ENCODE data around the gene DPM3. TPM values are rescaled to one million over a fixed set of nuclear protein-coding genes. Genes with fewer than 3 reads are reported as not detected.

DPM3 gene
- total RNA-seq, 4 donors from 2014 or later, result 7.2 to 130 (median 62.6) TPM

GRCh38 chr1:155103325-155103724, 37.0 kb downstream of the DPM3 start:
- H3K27me3 ChIP-seq, result no peaks in the 10 kb centered on the region
- no peaks in the 10 kb centered on the region for H3K36me3 ChIP-seq
- whole genome bisulfite sequencing, 2 donors (ENCODE audit: low coverage in 1 of 2), result 85 to 96% methylated on average over 5 to 9 of the region's 9 CpGs
- no peak for DNase-seq
- TF ChIP-seq POLR2A (IDR thresholded peaks at IDR 0.05), result no peak
- TF ChIP-seq POLR2AphosphoS5 (IDR thresholded peaks at IDR 0.05), result no peak
- H3K4me3 ChIP-seq, result no peak overlapping the region
- no peak overlapping the region for H3K27ac ChIP-seq
- H3K4me1 ChIP-seq, result peaks cover 0 to 25% (median 8%) of the 10 kb centered on the region in 4 donors
- H3K9me3 ChIP-seq, result no peaks in the 10 kb centered on the region
- in situ Hi-C loops (cut with MboI; ENCODE audit: low pct_ligation_motif_present in 1 of 4, low pct_unique_long_range_greater_than_20kb in 1 of 4, low sequenced_read_pairs in 3 of 4), result no loop called here
- intact Hi-C loops (cut with DNase I; ENCODE audit: low total_unique reads), result no loop called here

GRCh38 chr1:155099331-155099730, 41.0 kb downstream of the DPM3 start:
- in situ Hi-C loops (cut with MboI; ENCODE audit: low pct_ligation_motif_present in 1 of 4, low pct_unique_long_range_greater_than_20kb in 1 of 4, low sequenced_read_pairs in 3 of 4) (loop anchor here in 1 of 4 donors (10.0 kb wide), 1 partner anchor 65 kb away; no protein-coding TSS in a partner anchor), intact Hi-C loops (cut with DNase I; ENCODE audit: low total_unique reads) (no loop called here)
- H3K36me3 ChIP-seq, result no peaks in the 10 kb centered on the region
- no peaks in the 10 kb centered on the region for H3K9me3 ChIP-seq
- no peak overlapping the region for H3K4me3 ChIP-seq
- no peaks in the 10 kb centered on the region for H3K27me3 ChIP-seq
- TF ChIP-seq POLR2A (IDR thresholded peaks at IDR 0.05) (no peak), CTCF (IDR thresholded peaks at IDR 0.05) (no peak), EP300 (IDR thresholded peaks at IDR 0.05; ENCODE audit: low read depth) (no peak), POLR2AphosphoS5 (IDR thresholded peaks at IDR 0.05) (no peak)
- DNase-seq, result no peak
- H3K27ac ChIP-seq, result no peak overlapping the region
- WGBS, 2 donors (ENCODE audit: low coverage in 1 of 2), result 69% methylated on average over 6 to 7 of the region's 7 CpGs
- H3K4me1 ChIP-seq, result peaks cover 3 to 22% (median 11%) of the 10 kb centered on the region in 4 donors

GRCh38 chr1:155094622-155094948, 45.7 kb downstream of the DPM3 start:
- no peaks in the 10 kb centered on the region for H3K36me3 ChIP-seq
- intact Hi-C loops (cut with DNase I; ENCODE audit: low total_unique reads) (loop anchor here (2.0 to 5.0 kb wide), 2 partner anchors 33 to 72 kb away; partner anchors contain the start of gene EFNA1), in situ Hi-C loops (cut with MboI; ENCODE audit: low pct_ligation_motif_present in 1 of 4, low pct_unique_long_range_greater_than_20kb in 1 of 4, low sequenced_read_pairs in 3 of 4) (loop anchor here (5.0 to 10.0 kb wide), 2 partner anchors 70 to 73 kb away; no protein-coding TSS in a partner anchor)
- DNase-seq, result no peak
- H3K27ac ChIP-seq, result peak overlapping the region; percentile 23 to 64 (median 50)
- no peak overlapping the region for H3K4me3 ChIP-seq
- no peaks in the 10 kb centered on the region for H3K27me3 ChIP-seq
- H3K4me1 ChIP-seq, result peaks cover 12 to 26% (median 19%) of the 10 kb centered on the region in 4 donors
- H3K9me3 ChIP-seq, result no peaks in the 10 kb centered on the region
- TF ChIP-seq CTCF (IDR thresholded peaks at IDR 0.05) (peak in 1 of 5 experiments; percentile 2), EP300 (IDR thresholded peaks at IDR 0.05; ENCODE audit: low read depth) (no peak)
- 38 to 68% methylated on average over 2 of the region's 2 CpGs for WGBS, 2 donors (ENCODE audit: low coverage in 1 of 2)

- TF ChIP-seq CTCF (IDR thresholded peaks at IDR 0.05) (peak; percentile 39 to 52 (median 40)), POLR2A (IDR thresholded peaks at IDR 0.05) (no peak)
- 21% methylated on average over 13 of the region's 13 CpGs; no CpG with 5 or more reads in 1 of the 2 donors for WGBS, 2 donors (ENCODE audit: low coverage in 1 of 2)
- no peak for DNase-seq
- no peaks in the 10 kb centered on the region for H3K9me3 ChIP-seq
- H3K4me3 ChIP-seq, result no peak overlapping the region
- H3K4me1 ChIP-seq, result peaks cover 12 to 26% (median 19%) of the 10 kb centered on the region in 4 donors
- in situ Hi-C loops (cut with MboI; ENCODE audit: low pct_ligation_motif_present in 1 of 4, low pct_unique_long_range_greater_than_20kb in 1 of 4, low sequenced_read_pairs in 3 of 4), result loop anchor here (5.0 to 10.0 kb wide), 2 partner anchors 71 to 73 kb away; no protein-coding TSS in a partner anchor
- no peaks in the 10 kb centered on the region for H3K27me3 ChIP-seq
- intact Hi-C loops (cut with DNase I; ENCODE audit: low total_unique reads), result loop anchor here (2.0 to 5.0 kb wide), 2 partner anchors 33 to 73 kb away; partner anchors contain the start of gene EFNA1
- H3K36me3 ChIP-seq, result no peaks in the 10 kb centered on the region
- H3K27ac ChIP-seq, result peak overlapping the region; percentile 23 to 64 (median 50)
These were observed 46.3 kb downstream of the DPM3 start for GRCh38 chr1:155093911-155094621.
